NB4 (cell line): ENCODE data around the gene MLLT3.

Experiments
- DNase-seq: peaks from one replicate; pipeline ENCODE4 v3.0.0; 2010; ENCODE audit warnings: low read depth
- H3K4me3 ChIP-seq: one replicate; pipeline ENCODE4 v1.5.1; 2011; ENCODE audit warnings: mild to moderate bottlenecking, low read depth, low read length, moderate library complexity
- MYC ChIP-seq: IDR thresholded peaks from 2 replicates; pipeline ENCODE4 v1.6.1; 2011; ENCODE audit warnings: low read depth, low read length
- POLR2A ChIP-seq: IDR thresholded peaks from 2 replicates; pipeline ENCODE4 v1.6.1; 2011; ENCODE audit warnings: mild to moderate bottlenecking; ENCODE audit not compliant: insufficient read length; ENCODE audit errors: extremely low read depth
- TF ChIP-seq, protein P1 (sequence below): IDR thresholded peaks from one replicate; pipeline ENCODE4 v1.5.1; 2012; ENCODE audit warnings: low read depth, low read length
- TF ChIP-seq, protein P2 (sequence below): IDR thresholded peaks from 2 replicates; pipeline ENCODE4 v1.6.1; 2011; ENCODE audit warnings: low read depth, low read length

The MLLT3 gene

DNA sequence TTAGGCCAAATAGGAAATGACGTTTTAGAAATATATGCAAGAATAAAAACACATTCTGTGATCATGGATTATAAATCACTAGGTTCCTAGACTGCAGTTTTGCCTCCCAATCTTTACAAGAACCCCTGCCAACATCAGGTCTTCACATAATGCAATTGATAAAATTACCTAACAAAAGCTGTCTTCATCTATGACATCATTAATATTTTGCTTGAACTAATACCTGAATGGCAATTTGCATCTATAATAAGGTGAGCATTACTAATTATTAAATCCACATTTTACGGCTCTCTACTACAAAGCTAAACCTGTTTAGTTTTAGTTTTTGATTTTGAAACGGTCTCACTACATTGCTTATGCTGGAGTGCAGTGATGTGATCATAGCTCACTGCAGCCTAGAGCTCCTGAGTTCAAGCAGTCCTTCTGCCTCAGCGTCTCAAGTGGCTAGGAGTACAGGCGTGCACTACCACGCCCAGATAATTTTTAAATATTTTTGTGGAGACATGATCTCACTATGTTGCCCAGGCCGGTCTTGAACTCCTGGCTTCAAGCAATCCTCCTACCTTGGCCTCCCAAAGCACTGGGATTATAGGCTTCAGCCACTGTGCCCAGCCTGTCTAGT lies 218.0 kb downstream of the MLLT3 start:
- no peak overlapping the region for H3K4me3 ChIP-seq
- TF ChIP-seq, protein P1, sequence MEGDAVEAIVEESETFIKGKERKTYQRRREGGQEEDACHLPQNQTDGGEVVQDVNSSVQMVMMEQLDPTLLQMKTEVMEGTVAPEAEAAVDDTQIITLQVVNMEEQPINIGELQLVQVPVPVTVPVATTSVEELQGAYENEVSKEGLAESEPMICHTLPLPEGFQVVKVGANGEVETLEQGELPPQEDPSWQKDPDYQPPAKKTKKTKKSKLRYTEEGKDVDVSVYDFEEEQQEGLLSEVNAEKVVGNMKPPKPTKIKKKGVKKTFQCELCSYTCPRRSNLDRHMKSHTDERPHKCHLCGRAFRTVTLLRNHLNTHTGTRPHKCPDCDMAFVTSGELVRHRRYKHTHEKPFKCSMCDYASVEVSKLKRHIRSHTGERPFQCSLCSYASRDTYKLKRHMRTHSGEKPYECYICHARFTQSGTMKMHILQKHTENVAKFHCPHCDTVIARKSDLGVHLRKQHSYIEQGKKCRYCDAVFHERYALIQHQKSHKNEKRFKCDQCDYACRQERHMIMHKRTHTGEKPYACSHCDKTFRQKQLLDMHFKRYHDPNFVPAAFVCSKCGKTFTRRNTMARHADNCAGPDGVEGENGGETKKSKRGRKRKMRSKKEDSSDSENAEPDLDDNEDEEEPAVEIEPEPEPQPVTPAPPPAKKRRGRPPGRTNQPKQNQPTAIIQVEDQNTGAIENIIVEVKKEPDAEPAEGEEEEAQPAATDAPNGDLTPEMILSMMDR: no peak
- TF ChIP-seq MYC (no peak), POLR2A (no peak)
- TF ChIP-seq, protein P2, sequence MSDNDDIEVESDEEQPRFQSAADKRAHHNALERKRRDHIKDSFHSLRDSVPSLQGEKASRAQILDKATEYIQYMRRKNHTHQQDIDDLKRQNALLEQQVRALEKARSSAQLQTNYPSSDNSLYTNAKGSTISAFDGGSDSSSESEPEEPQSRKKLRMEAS: no peak
- DNase-seq: no peak

DNA sequence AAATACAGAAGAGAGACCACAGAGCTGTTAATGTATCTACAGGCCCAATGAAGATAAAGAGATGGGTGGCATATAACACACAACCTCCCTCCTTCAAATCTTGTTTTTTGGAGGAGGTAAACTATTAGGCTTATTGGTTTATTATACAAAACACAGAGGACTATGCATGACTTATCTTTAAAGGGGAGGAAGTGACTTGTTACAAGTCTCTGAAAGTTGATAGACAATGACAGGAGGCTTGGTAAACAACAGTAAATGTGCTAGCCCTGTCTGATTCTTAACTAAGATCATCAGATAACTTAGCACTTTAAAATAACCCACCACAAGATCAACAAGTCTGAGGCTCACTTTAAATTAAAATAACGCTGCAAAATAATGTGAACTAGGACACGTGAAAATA lies 219.0 kb downstream of the MLLT3 start:
- no peak overlapping the region for H3K4me3 ChIP-seq
- TF ChIP-seq, protein P1: no peak
- TF ChIP-seq, protein P2: no peak
- TF ChIP-seq POLR2A (no peak), MYC (no peak)
- no peak for DNase-seq

DNA sequence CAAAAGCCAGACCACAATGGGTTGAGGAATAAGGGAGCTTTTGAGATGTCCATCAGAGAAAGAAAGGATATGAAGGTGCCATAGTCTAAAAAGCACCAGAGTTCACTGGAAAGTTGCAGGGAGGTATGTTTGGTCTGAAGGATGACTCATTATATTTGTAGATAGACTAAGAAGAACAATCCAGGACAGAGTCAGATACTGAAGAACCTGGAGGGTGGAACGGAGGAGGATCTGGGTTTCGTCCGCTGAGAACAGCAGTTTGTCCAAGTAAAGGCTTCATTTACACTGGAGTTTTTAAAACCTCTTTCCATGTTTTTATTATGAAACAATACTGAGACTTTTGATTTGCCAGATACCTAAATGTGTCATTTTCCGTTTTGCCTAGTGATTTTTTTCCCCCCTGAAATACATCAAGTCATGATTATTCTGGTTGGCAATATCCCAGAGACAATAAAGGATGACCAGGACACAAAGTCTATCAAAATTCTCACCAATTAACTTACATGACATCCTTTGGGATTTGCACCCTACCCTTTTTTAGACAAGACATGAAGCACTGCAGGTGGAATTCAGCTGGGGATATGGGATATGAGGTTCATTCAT lies 219.9 kb downstream of the MLLT3 start:
- DNase-seq: no peak
- no peak overlapping the region for H3K4me3 ChIP-seq
- TF ChIP-seq POLR2A (no peak), MYC (no peak)
- TF ChIP-seq, protein P1: no peak
- TF ChIP-seq, protein P2: no peak

GRCh38 chr9:20398536-20399338 lies 223.6 kb downstream of the MLLT3 start:
- TF ChIP-seq, protein P2: no peak
- TF ChIP-seq, protein P1: no peak
- no peak for TF ChIP-seq POLR2A
- no peak for TF ChIP-seq MYC
- H3K4me3 ChIP-seq: no peak overlapping the region
- DNase-seq: no peak

- DNase-seq: no peak
- TF ChIP-seq POLR2A (no peak), MYC (no peak)
- H3K4me3 ChIP-seq: no peak overlapping the region
Measured at GRCh38 chr9:20397348-20397747, 225.0 kb downstream of the MLLT3 start.

DNA sequence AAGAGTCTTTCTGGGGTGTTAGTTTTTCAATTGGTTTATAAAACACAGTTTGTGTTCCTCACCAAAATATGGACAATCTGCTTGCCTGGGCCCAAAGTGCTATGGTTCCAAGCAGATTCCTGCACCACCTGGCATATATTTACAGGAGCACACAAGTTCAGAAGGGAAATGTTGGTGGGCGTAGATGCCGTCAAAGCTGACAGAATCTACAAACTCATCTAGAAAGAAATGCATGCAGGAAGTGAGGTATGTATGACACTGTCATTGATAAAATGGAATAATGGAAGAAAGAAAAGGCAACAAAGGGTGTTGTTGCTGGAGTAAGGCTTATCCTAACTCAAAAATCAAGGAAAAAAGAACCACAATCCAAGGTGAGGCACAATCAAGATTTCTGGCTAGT lies 225.8 kb downstream of the MLLT3 start:
- no peak for DNase-seq
- TF ChIP-seq, protein P1: no peak
- H3K4me3 ChIP-seq: no peak overlapping the region
